GM23338 (cell line): ENCODE data around the gene LHX8. TPM values are rescaled to one million over a fixed set of nuclear protein-coding genes. Genes with fewer than 3 reads are reported as not detected.

Source experiments
- ATAC-seq: fragments of 200-7000 bp; cut with Tn5 transposase; 3 replicates; pipeline ENCODE4 v1.9.1; 2020
- DNase-seq: peaks from one replicate; pipeline ENCODE4 v3.0.0-alpha.2; 2015; ENCODE audit warnings: low spot score
- H2AFZ ChIP-seq: fragments of 200-600 bp; sonication (generic); 2 replicates; pipeline ENCODE4 v1.8.0; 2016; ENCODE audit warnings: antibody characterized with exemption, mild to moderate bottlenecking, moderate library complexity
- H3F3A ChIP-seq: fragments of 200-600 bp; sonication (generic); replicated peaks from 2 replicates; pipeline ENCODE4 v1.8.0; 2017; ENCODE audit warnings: antibody characterized with exemption, mixed run types, low read depth
- H3K27ac ChIP-seq: fragments of 200-600 bp; sonication (generic); 2 replicates; pipeline ENCODE4 v1.6.1; 2016; ENCODE audit warnings: low read depth
- H3K27me3 ChIP-seq: fragments of 200-600 bp; sonication (generic); 2 replicates; pipeline ENCODE4 v1.8.0; 2016; ENCODE audit warnings: mild to moderate bottlenecking, mixed run types, moderate library complexity; ENCODE audit not compliant: insufficient read depth
- H3K36me3 ChIP-seq: fragments of 200-600 bp; sonication (generic); 2 replicates; pipeline ENCODE4 v1.8.0; 2016; ENCODE audit warnings: mild to moderate bottlenecking; ENCODE audit not compliant: insufficient read depth
- H3K4me1 ChIP-seq: fragments of 200-600 bp; sonication (generic); 2 replicates; pipeline ENCODE4 v1.8.0; 2016; ENCODE audit warnings: mild to moderate bottlenecking, moderate library complexity; ENCODE audit not compliant: insufficient read depth
- H3K4me2 ChIP-seq: fragments of 200-600 bp; sonication (generic); 2 replicates; pipeline ENCODE4 v1.7.1; 2017; ENCODE audit warnings: mixed run types
- H3K4me3 ChIP-seq: fragments of 200-600 bp; sonication (generic); 2 replicates; pipeline ENCODE4 v1.6.1; 2016; ENCODE audit warnings: mixed run types
- H3K79me2 ChIP-seq: fragments of 200-600 bp; sonication (generic); replicated peaks from 2 replicates; pipeline ENCODE4 v1.8.0; 2017; ENCODE audit warnings: mild to moderate bottlenecking; ENCODE audit not compliant: insufficient read depth
- H3K9me2 ChIP-seq: fragments of 200-600 bp; sonication (generic); 2 replicates; pipeline ENCODE4 v1.8.0; 2017; ENCODE audit not compliant: insufficient read depth
- H4K20me1 ChIP-seq: fragments of 200-600 bp; sonication (generic); replicated peaks from 2 replicates; pipeline ENCODE4 v1.8.0; 2017; ENCODE audit warnings: mild to moderate bottlenecking; ENCODE audit not compliant: insufficient read depth
- H3K27ac Mint-ChIP-seq: 2 replicates; pipeline ENCODE4 v1.8.0; 2020; ENCODE audit warnings: inconsistent platforms, mild to moderate bottlenecking, moderate library complexity, mixed read lengths
- H3K27me3 Mint-ChIP-seq: 3 replicates; pipeline ENCODE4 v1.8.0; 2022; ENCODE audit warnings: low read depth, mild to moderate bottlenecking, moderate library complexity, mixed read lengths, inconsistent platforms; ENCODE audit not compliant: insufficient read depth, poor library complexity
- H3K36me3 Mint-ChIP-seq: 3 replicates; pipeline ENCODE4 v1.8.0; 2021; ENCODE audit warnings: low read depth, mild to moderate bottlenecking, inconsistent platforms, moderate library complexity, mixed read lengths
- H3K4me1 Mint-ChIP-seq: 3 replicates; pipeline ENCODE4 v1.8.0; 2020; ENCODE audit warnings: mild to moderate bottlenecking, inconsistent platforms, mixed read lengths
- H3K4me3 Mint-ChIP-seq: 3 replicates; pipeline ENCODE4 v1.8.0; 2021; ENCODE audit warnings: moderate library complexity, mild to moderate bottlenecking, inconsistent platforms, mixed read lengths
- H3K9me3 Mint-ChIP-seq: 3 replicates; pipeline ENCODE4 v1.8.0; 2020; ENCODE audit warnings: moderate library complexity, mild to moderate bottlenecking, inconsistent platforms, mixed read lengths
- ETS1 ChIP-seq: IDR thresholded peaks from 2 replicates; pipeline ENCODE4 v1.6.1; 2016; ENCODE audit warnings: antibody characterized with exemption
- EZH2 ChIP-seq: fragments of 200-600 bp; sonication (generic); IDR thresholded peaks from one replicate; pipeline ENCODE4 v1.8.0; 2017; ENCODE audit warnings: antibody characterized with exemption, mild to moderate bottlenecking, low read depth; ENCODE audit not compliant: unreplicated experiment
- EZH2phosphoT487 ChIP-seq: fragments of 200-600 bp; sonication (generic); IDR thresholded peaks from one replicate; pipeline ENCODE4 v1.8.1; 2018; ENCODE audit warnings: antibody characterized with exemption; ENCODE audit not compliant: unreplicated experiment
- JUNB ChIP-seq: IDR thresholded peaks from one replicate; pipeline ENCODE4 v1.6.1; 2016; ENCODE audit warnings: antibody characterized with exemption; ENCODE audit not compliant: unreplicated experiment
- NANOG ChIP-seq: IDR thresholded peaks from 2 replicates; pipeline ENCODE4 v1.6.1; 2016; ENCODE audit warnings: antibody characterized with exemption, borderline replicate concordance
- POLR2AphosphoS5 ChIP-seq: IDR thresholded peaks from 2 replicates; pipeline ENCODE4 v1.6.1; 2016; ENCODE audit warnings: antibody characterized with exemption, low read depth
- REST ChIP-seq: IDR thresholded peaks from one replicate; pipeline ENCODE4 v1.6.1; 2018; ENCODE audit warnings: antibody characterized with exemption; ENCODE audit not compliant: unreplicated experiment
- STAT1 ChIP-seq: IDR thresholded peaks from one replicate; pipeline ENCODE4 v1.6.1; 2016; ENCODE audit warnings: antibody characterized with exemption; ENCODE audit not compliant: unreplicated experiment
- ZNF114 ChIP-seq: fragments of 250-450 bp; sonication (Bioruptor Pico); IDR thresholded peaks from 2 replicates; pipeline ENCODE4 v1.5.0; 2020; ENCODE audit warnings: mild to moderate bottlenecking, moderate library complexity
- ZNF331 ChIP-seq: fragments of 250-450 bp; sonication (Bioruptor Pico); IDR thresholded peaks from 2 replicates; pipeline ENCODE4 v1.5.0; 2020; ENCODE audit warnings: low read depth, mild to moderate bottlenecking, moderate library complexity
- polyA plus RNA-seq: library from polyadenylated mRNA; unstranded; fragments of >200 nt; fragmentation: Nextera tagmentation; extraction: Ambion mirVana; gene quantifications from 2 replicates; pipeline ENCODE4 v1.2.1, GENCODE V29; 2016
- total RNA-seq: library from RNA; depleted of rRNA; stranded (reverse); fragments of >200 nt; shearing (Covaris generic); gene quantifications from 2 replicates; pipeline ENCODE4 v1.2.3, GENCODE V29; 2014
- TF ChIP-seq, protein P1 (sequence below), 2 experiments: fragments of 200-600 bp in 1 of 2; sonication (generic) in 1 of 2; conservative IDR thresholded peaks; 2 replicates each; pipeline versions ENCODE4 v1.5.1 to v1.6.1; 2016 to 2017; ENCODE audit warnings: antibody characterized with exemption in 2 of 2, low read depth in 2 of 2, mild to moderate bottlenecking in 2 of 2, moderate library complexity in 1 of 2

LHX8 gene
- total and polyA plus RNA-seq, 2 experiments from 2014 or later = 0.68 to 0.73 TPM

DNA sequence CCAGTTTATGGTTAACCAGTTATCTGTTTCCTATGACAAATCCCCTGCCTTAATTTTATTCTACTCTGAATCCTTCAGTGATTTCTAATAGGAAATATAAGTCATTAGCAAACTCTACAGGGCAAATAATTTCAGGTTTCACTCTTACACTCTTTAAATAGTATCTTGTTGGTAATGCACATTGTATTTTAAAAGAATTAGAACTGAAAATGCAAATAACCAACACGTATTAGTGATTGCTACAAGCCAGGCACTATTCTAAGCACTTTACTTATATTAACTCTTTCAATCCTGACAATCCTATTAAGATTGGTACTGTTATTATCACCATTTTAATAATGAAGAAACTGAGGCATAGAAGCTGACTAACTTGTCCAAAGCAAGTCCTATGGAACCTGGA, 48.3 kb upstream of the LHX8 start:
- Histone ChIP-seq H3K4me1 (peaks cover 36% of the 10 kb centered on the region), H3K36me3 (no peaks in the 10 kb centered on the region), H2AFZ (no peak overlapping the region), H3K4me3 (no peak overlapping the region), H3K79me2 (no peaks in the 10 kb centered on the region), H4K20me1 (no peaks in the 10 kb centered on the region), H3K9me2 (no peaks in the 10 kb centered on the region), H3K27ac (no peak overlapping the region), H3F3A (no peaks in the 10 kb centered on the region), H3K27me3 (peaks cover 15% of the 10 kb centered on the region; the same call in 1 of the 2 replicates), H3K4me2 (no peak overlapping the region)
- DNase-seq (no peak), ATAC-seq (no peak)
- Mint-ChIP-seq H3K9me3 (no peaks in the 10 kb centered on the region), H3K36me3 (no peaks in the 10 kb centered on the region; the same call in 2 of the 3 replicates), H3K4me1 (peaks cover 29% of the 10 kb centered on the region), H3K27me3 (peaks cover 8% of the 10 kb centered on the region), H3K27ac (no peak overlapping the region), H3K4me3 (no peak overlapping the region)
- TF ChIP-seq, protein P1, sequence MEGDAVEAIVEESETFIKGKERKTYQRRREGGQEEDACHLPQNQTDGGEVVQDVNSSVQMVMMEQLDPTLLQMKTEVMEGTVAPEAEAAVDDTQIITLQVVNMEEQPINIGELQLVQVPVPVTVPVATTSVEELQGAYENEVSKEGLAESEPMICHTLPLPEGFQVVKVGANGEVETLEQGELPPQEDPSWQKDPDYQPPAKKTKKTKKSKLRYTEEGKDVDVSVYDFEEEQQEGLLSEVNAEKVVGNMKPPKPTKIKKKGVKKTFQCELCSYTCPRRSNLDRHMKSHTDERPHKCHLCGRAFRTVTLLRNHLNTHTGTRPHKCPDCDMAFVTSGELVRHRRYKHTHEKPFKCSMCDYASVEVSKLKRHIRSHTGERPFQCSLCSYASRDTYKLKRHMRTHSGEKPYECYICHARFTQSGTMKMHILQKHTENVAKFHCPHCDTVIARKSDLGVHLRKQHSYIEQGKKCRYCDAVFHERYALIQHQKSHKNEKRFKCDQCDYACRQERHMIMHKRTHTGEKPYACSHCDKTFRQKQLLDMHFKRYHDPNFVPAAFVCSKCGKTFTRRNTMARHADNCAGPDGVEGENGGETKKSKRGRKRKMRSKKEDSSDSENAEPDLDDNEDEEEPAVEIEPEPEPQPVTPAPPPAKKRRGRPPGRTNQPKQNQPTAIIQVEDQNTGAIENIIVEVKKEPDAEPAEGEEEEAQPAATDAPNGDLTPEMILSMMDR (conservative IDR thresholded peaks at IDR 0.05; ENCODE audit: low read depth in 2 of 2) = no peak
- no peak for TF ChIP-seq JUNB
- no peak for TF ChIP-seq POLR2AphosphoS5
- TF ChIP-seq ETS1 = no peak
- TF ChIP-seq EZH2phosphoT487 = no peak
- no peak for TF ChIP-seq NANOG
- TF ChIP-seq ZNF114 (CRISPR knock-in tag) = no peak
- TF ChIP-seq EZH2 = no peak
- no peak for TF ChIP-seq ZNF331 (CRISPR knock-in tag)
- no peak for TF ChIP-seq REST
- TF ChIP-seq STAT1 = no peak
